ENCODE results near the gene LNX2.

The LNX2 gene

GRCh38 chr13:27551562-27551961 lies 68.8 kb downstream of the LNX2 start:
- DNase-seq, result no peak

GRCh38 chr13:27549406-27549981 lies 70.8 kb downstream of the LNX2 start:
- no peak for DNase-seq

- no peak for DNase-seq
Measured at GRCh38 chr13:27542220-27542619, 78.1 kb downstream of the LNX2 start.

- DNase-seq, result no peak
Measured at GRCh38 chr13:27541386-27541785, 78.9 kb downstream of the LNX2 start.

GRCh38 chr13:27536361-27537101 lies 83.8 kb downstream of the LNX2 start:
- no peak for DNase-seq

- no peak for DNase-seq
Measured at GRCh38 chr13:27535546-27535945, 84.8 kb downstream of the LNX2 start.

- DNase-seq, result no peak
Measured at GRCh38 chr13:27534981-27535380, 85.3 kb downstream of the LNX2 start.

GRCh38 chr13:27534108-27534980 lies 86.0 kb downstream of the LNX2 start:
- DNase-seq, result no peak

GRCh38 chr13:27533155-27533643 lies 87.1 kb downstream of the LNX2 start:
- DNase-seq, result peak; percentile 17

- no peak for DNase-seq
Measured at GRCh38 chr13:27528908-27529307, 91.4 kb downstream of the LNX2 start.

- DNase-seq, result no peak
Measured at GRCh38 chr13:27526516-27526915, 93.8 kb downstream of the LNX2 start.

GRCh38 chr13:27524981-27525975 lies 95.1 kb downstream of the LNX2 start:
- peak; percentile 25 for DNase-seq

GRCh38 chr13:27523346-27524073 lies 96.8 kb downstream of the LNX2 start:
- peak; percentile 70 for DNase-seq

GRCh38 chr13:27522847-27523246 lies 97.5 kb downstream of the LNX2 start:
- DNase-seq, result peak; percentile 90

- no peak for DNase-seq
Measured at GRCh38 chr13:27516103-27516502, 104.2 kb downstream of the LNX2 start.

GRCh38 chr13:27510082-27510481 lies 110.2 kb downstream of the LNX2 start:
- DNase-seq, result no peak

GRCh38 chr13:27508802-27509201 lies 111.5 kb downstream of the LNX2 start:
- no peak for DNase-seq

- peak; percentile 23 for DNase-seq
Measured at GRCh38 chr13:27505792-27506191, 114.5 kb downstream of the LNX2 start.

- DNase-seq, result no peak
Measured at GRCh38 chr13:27504868-27505194, 115.5 kb downstream of the LNX2 start.

- DNase-seq, result no peak
Measured at GRCh38 chr13:27504128-27504867, 116.0 kb downstream of the LNX2 start.
